Naive B cell (primary cell): ENCODE data around the gene ATP5MC3. TPM values are rescaled to one million over a fixed set of nuclear protein-coding genes. Genes with fewer than 3 reads are reported as not detected.

Source experiments
- ATAC-seq, 2 donors: fragments of 150-1000 bp; cut with Tn5 transposase; 2 replicates each; pipeline ENCODE4 v1.10.0; 2021; ENCODE audit warnings: low read depth in 2 of 2, mild to moderate bottlenecking in 2 of 2, moderate library complexity in 2 of 2
- DNase-seq: peaks from one replicate; pipeline ENCODE4 v3.0.0; 2022
- H3K27ac Mint-ChIP-seq, 6 donors: one replicate each; pipeline ENCODE4 v1.8.0; 2020 to 2022; ENCODE audit warnings: mild to moderate bottlenecking in 6 of 6, mixed read lengths in 6 of 6, moderate library complexity in 5 of 6, inconsistent platforms in 2 of 6
- H3K27me3 Mint-ChIP-seq, 3 donors: one replicate each; pipeline ENCODE4 v1.8.0; 2021 to 2022; ENCODE audit warnings: mixed read lengths in 3 of 3, mild to moderate bottlenecking in 1 of 3
- H3K36me3 Mint-ChIP-seq, 2 donors: one replicate each; pipeline ENCODE4 v1.8.0; 2020 to 2022; ENCODE audit warnings: mixed read lengths in 2 of 2, inconsistent platforms in 1 of 2, mild to moderate bottlenecking in 1 of 2
- H3K4me1 Mint-ChIP-seq, 3 donors: one replicate each; pipeline ENCODE4 v1.8.0; 2020 to 2022; ENCODE audit warnings: mixed read lengths in 3 of 3, inconsistent platforms in 1 of 3, mild to moderate bottlenecking in 1 of 3, moderate library complexity in 1 of 3
- H3K4me3 Mint-ChIP-seq, 8 donors: one replicate each; pipeline ENCODE4 v1.8.0; 2020 to 2022; ENCODE audit warnings: mild to moderate bottlenecking in 8 of 8, mixed read lengths in 8 of 8, moderate library complexity in 8 of 8, inconsistent platforms in 2 of 8
- H3K9me3 Mint-ChIP-seq, 7 donors: one replicate each; pipeline ENCODE4 v1.8.0; 2020 to 2022; ENCODE audit warnings: mixed read lengths in 7 of 7, mild to moderate bottlenecking in 5 of 7, inconsistent platforms in 2 of 7, moderate library complexity in 1 of 7
- polyA plus RNA-seq, 6 donors: library from polyadenylated mRNA; unstranded; fragments of 300-500 nt; fragmentation: Illumina TruSeq; gene quantifications; one replicate each; pipeline ENCODE4 v1.2.3, GENCODE V29; 2021; ENCODE audit warnings: low read depth in 6 of 6

ATP5MC3 gene
- polyA plus RNA-seq, 6 donors from 2014 or later = 240 to 369 (median 311) TPM

DNA sequence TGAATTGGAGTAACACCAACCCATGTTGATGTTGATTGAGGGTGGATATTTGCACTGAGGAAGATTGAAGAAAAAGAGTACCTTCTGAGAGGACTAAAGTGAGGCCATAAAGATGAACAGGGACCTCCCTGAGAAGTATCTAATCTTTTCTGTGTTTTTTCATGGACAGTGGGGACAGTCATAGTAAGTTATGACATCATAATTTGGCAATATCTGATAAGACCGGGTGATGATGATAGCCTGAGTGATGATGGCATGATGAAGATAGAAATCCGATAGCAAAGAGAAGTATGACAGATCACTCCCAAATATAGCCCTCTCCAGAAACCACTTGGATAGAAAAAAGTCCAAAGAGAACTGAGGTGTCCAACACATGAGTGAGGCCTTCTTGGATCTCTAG, 2.2 kb upstream of the ATP5MC3 start:
- Mint-ChIP-seq H3K27me3 (peaks cover 7 to 14% (median 14%) of the 10 kb centered on the region in 3 donors), H3K4me3 (peak overlapping the region in 1 of 8 donors; percentile 58), H3K27ac (no peak overlapping the region), H3K36me3 (peaks cover 8 to 9% of the 10 kb centered on the region in 2 donors), H3K4me1 (peaks cover 17 to 24% (median 18%) of the 10 kb centered on the region in 3 donors), H3K9me3 (peaks cover 0 to 4% (median 0%) of the 10 kb centered on the region in 7 donors)
- ATAC-seq (no peak), DNase-seq (no peak)

DNA sequence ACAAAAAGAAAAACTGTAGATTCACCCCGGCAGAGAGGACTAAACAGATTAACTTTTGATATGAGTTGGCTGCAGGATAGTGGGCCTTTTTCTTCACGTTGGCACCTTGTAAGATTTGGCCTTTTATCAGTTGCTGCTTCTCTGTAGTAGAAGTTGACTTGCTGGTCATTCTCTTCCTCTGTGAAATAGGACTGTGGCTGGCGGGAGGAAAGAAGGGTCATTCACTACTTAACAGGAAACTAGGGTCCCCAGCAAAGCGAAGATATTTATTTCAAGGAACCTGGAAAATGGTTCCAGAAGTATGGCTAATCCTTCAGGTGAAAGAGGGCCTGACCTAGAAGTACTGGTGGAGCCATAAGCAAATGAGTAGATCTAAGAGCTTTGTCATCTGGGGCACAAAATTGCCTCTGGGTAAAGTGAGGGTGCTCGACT, 383 bp upstream of the ATP5MC3 start:
- Mint-ChIP-seq H3K36me3 (peaks cover 8 to 9% of the 10 kb centered on the region in 2 donors), H3K4me3 (peak overlapping the region; percentile 77 to 97 (median 94)), H3K27ac (peak overlapping the region; percentile 50 to 96 (median 84)), H3K27me3 (peaks cover 0 to 9% (median 9%) of the 10 kb centered on the region in 3 donors), H3K4me1 (peaks cover 17 to 24% (median 18%) of the 10 kb centered on the region in 3 donors), H3K9me3 (peaks cover 0 to 4% (median 0%) of the 10 kb centered on the region in 7 donors)
- DNase-seq = no peak
- no peak for ATAC-seq

DNA sequence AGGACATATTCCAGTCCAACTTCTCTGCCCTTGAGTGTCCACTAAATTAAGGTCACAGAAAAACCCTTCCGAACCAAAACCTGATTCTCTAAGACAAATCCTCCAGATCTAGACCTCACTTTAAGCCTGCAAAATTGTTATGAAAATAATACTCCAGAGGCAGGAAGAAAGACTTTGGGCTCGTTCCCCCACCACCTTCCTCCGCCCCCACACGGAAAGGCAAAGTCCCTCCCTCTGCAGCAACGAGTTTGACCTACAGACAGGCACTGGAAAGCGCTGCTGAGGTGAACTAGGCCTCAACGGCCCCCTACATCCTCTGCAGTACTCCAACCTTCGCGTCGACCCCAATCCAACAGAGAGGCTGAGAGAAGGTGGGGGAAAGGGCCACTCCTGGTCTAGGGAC, 808 bp downstream of the ATP5MC3 start:
- H3K36me3 Mint-ChIP-seq = peaks cover 9 to 11% of the 10 kb centered on the region in 2 donors
- H3K9me3 Mint-ChIP-seq = peaks cover 0 to 4% (median 0%) of the 10 kb centered on the region in 7 donors
- H3K4me3 Mint-ChIP-seq = peak overlapping the region; percentile 77 to 97 (median 94)
- DNase-seq = no peak
- H3K27me3 Mint-ChIP-seq = peaks cover 0 to 9% (median 9%) of the 10 kb centered on the region in 3 donors
- ATAC-seq = peak; percentile 30 to 33
- H3K4me1 Mint-ChIP-seq = peaks cover 20 to 24% (median 23%) of the 10 kb centered on the region in 3 donors
- H3K27ac Mint-ChIP-seq = peak overlapping the region; percentile 83 to 97 (median 92)

DNA sequence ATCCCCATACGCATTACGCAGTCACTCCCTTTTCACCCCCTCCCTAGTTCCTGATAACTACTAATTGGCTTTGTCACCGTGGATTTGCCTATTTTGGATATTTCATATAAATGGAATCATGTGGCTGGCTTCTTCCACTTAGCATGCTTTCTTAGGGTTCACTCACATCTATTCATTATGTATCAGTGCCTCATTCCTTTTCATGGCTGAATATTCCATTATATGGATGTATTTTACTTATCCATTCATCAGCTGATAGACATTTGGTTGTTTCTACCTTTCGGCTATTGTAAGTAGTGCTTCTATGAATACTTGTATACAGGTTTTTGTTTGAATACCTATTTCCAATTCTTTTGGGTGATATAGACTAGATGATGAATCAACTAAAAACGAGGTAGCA, 4.9 kb downstream of the ATP5MC3 start:
- no peak overlapping the region for H3K27ac Mint-ChIP-seq
- no peak for ATAC-seq
- peaks cover 18 to 26% (median 25%) of the 10 kb centered on the region in 3 donors for H3K4me1 Mint-ChIP-seq
- DNase-seq = no peak
- H3K4me3 Mint-ChIP-seq = no peak overlapping the region
- no peaks in the 10 kb centered on the region for H3K27me3 Mint-ChIP-seq
- peaks cover 10 to 13% of the 10 kb centered on the region in 2 donors for H3K36me3 Mint-ChIP-seq
- H3K9me3 Mint-ChIP-seq = peaks cover 0 to 2% (median 0%) of the 10 kb centered on the region in 7 donors

DNA sequence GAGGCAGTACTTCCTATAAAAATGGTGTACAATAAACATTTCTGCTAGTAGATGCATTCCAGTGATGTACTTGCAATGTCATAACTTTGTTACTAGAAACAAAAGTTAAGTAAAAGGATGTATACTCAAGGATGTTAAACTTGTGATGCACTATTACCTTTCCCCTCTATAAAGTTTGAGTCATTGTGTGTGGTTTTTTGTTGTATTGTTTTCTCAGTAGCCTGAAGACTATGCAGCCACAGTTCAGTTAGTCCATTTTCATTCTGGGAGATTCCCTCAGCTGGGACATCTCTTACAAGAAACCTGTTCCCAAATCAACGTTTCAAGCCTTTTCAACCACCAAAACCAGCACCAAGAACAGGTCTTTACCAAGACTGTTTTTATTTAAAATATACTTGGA, 5.6 kb downstream of the ATP5MC3 start:
- ATAC-seq (no peak), DNase-seq (no peak)
- Mint-ChIP-seq H3K4me3 (no peak overlapping the region), H3K27me3 (no peaks in the 10 kb centered on the region), H3K9me3 (no peaks in the 10 kb centered on the region), H3K27ac (no peak overlapping the region), H3K4me1 (peaks cover 16 to 24% (median 23%) of the 10 kb centered on the region in 3 donors), H3K36me3 (peaks cover 8 to 9% of the 10 kb centered on the region in 2 donors)

DNA sequence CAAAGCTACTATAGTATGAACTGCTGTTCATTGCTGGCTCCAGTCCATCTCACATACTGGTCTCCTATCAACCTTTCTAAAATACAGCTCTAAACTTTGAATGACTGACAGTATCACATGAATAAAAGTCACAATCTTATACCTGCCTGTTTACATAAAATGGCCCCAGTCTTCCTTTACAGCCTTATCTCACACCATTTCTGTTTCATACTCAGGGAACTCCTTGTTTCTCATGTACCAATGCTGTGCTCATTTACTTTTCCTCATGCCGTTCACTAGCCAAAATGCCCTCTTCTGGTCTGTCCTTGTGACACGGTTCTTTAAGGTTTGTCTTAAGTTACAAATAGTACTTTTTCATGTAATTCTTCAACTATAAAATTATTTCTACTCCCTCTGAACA, 6.2 kb downstream of the ATP5MC3 start:
- Mint-ChIP-seq H3K27me3 (no peaks in the 10 kb centered on the region), H3K9me3 (no peaks in the 10 kb centered on the region), H3K4me1 (peaks cover 16 to 23% (median 22%) of the 10 kb centered on the region in 3 donors), H3K27ac (no peak overlapping the region), H3K4me3 (peak overlapping the region in 1 of 8 donors; percentile 5), H3K36me3 (peaks cover 5 to 9% of the 10 kb centered on the region in 2 donors)
- no peak for ATAC-seq
- no peak for DNase-seq

DNA sequence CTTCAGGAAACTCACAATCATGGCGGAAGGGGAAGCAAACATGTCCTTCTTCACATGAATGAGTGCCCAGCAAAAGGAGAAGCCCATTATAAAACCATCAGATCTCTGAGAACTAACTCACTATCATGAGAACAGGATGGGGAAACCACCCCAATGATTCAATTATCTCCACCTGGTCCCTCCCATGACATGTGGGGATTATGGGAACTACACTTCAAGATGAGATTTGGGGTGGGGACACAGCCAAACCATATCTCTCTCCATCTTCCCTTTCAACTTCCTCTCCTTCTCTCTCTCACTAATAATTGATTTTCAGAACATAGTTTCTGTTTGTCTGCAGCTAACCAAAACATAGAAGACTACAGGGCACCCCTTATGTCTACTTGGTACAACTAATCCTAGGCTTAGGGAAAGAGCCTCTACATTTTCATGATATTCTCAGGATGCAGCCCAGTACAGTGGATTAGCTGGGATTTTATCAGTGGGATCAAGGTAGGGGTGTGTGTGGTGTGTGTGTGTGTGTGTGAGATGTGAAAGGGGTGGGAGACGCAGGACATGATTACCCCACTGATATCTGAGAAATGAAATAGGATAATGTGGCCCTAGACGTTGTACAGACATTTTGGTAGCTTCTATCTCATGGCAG, 10.7 kb downstream of the ATP5MC3 start:
- Mint-ChIP-seq H3K4me1 (peaks cover 26 to 34% (median 29%) of the 10 kb centered on the region in 3 donors), H3K36me3 (peaks cover 5 to 8% of the 10 kb centered on the region in 2 donors), H3K9me3 (no peaks in the 10 kb centered on the region), H3K4me3 (peak overlapping the region in 2 of 8 donors; percentile 36 to 77), H3K27me3 (no peaks in the 10 kb centered on the region), H3K27ac (peak overlapping the region in 2 of 6 donors; percentile 45 to 72)
- peak; percentile 18 for DNase-seq
- no peak for ATAC-seq

DNA sequence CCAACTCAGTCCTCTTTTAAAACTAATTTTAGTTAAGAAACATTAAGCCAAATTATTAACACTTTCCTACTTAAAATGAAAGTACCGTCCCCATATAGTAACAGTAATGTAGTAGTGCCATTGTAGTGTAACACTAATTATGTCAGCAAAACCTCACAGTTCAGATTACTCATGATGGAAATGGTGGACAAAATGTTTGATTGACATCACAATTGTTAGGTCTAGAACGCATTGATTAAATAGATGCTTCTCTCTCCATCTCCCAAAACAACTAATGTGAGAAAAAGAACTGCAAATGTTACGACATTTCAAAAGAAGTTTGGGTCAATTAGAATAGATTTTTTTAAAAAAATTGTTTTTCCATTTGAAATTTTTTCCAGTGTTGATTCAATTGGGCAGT, 12.3 kb downstream of the ATP5MC3 start:
- H3K27ac Mint-ChIP-seq = no peak overlapping the region
- no peaks in the 10 kb centered on the region for H3K36me3 Mint-ChIP-seq
- no peak for ATAC-seq
- DNase-seq = no peak
- peak overlapping the region in 6 of 8 donors; percentile 89 to 99 (median 96) for H3K4me3 Mint-ChIP-seq
- no peaks in the 10 kb centered on the region for H3K9me3 Mint-ChIP-seq
- H3K4me1 Mint-ChIP-seq = peaks cover 22 to 32% (median 30%) of the 10 kb centered on the region in 3 donors
- no peaks in the 10 kb centered on the region for H3K27me3 Mint-ChIP-seq

DNA sequence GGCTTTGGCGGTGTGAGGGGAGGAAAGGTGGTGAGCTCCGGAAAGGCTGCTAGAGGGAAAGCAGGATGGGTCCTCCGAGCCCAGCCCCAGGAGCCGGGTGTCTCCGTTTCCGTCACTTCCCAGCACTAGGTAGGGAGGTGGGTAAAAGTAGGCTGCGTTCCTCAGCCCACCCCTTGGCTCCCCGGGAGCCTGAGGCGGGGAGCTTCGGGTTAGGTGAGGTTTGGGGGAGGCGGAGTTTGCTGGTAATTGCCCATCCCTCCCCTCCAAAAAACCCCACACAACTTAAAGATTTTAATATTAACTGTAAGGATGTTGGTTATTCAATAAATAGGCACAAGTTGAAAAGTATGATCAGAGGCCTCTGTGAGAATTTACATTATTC, 13.0 kb downstream of the ATP5MC3 start:
- ATAC-seq = peak; percentile 16 to 17
- H3K4me1 Mint-ChIP-seq = peaks cover 22 to 31% (median 30%) of the 10 kb centered on the region in 3 donors

DNA sequence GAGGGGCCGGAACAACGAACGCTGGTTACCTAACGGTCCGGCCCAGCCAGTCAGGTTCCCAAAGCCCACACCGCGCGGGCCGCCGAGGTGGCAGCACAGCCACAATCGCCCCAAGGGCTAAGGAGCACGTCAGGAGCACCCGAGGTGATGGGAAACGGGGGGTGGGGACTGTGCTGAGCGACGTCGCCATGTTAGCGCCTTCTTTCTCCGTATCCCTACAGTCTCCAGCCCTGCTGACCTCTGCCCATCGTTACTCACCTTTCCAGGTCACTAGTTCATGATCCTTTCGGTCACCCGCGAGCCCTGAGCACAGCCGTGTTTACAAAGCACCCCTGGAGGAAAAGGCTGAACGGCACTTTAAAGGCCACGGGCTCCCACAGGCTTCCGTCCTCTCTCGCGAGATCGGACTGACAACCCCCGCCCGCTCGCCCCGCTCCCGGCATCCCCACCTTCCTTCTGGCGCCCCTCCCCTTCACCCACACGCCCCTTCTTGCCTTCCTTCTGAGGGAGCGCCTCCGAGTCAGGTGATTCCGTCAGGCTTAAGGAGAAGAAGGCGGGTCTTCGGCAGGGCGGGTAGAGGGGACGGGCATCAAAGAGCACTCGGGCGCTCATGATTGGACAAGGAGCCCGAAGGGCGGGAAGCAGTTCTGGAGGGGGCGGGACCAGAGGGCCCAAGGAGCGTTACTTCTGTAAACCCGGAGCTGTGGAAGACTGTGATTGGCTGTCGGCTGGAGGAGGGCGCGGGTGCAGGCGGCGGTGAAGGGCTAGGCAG, 13.5 kb downstream of the ATP5MC3 start, which contains the start of gene ATF2:
ATF2 (minus strand) TSS at position 412 of the 772 bp plus-strand sequence. CDS start 31,760 bp downstream, outside the sequence.
- H3K4me3 Mint-ChIP-seq = peak within 1 kb of the TSS; percentile 89 to 100 (median 96)
- ATAC-seq (peak; percentile 87 to 88), DNase-seq (peak; percentile 98)
- H3K27ac Mint-ChIP-seq = peak within 1 kb of the TSS; percentile 94 to 99 (median 96)
- no peaks in the 10 kb centered on the region for H3K36me3 Mint-ChIP-seq
- H3K9me3 Mint-ChIP-seq = no peaks in the 10 kb centered on the region
- no peaks in the 10 kb centered on the region for H3K27me3 Mint-ChIP-seq
- peaks cover 22 to 34% (median 26%) of the 10 kb centered on the region in 3 donors for H3K4me1 Mint-ChIP-seq

More for the DNA sequence above, 13.0 kb downstream of the ATP5MC3 start:
- Mint-ChIP-seq H3K27me3 (no peaks in the 10 kb centered on the region), H3K9me3 (no peaks in the 10 kb centered on the region), H3K36me3 (no peaks in the 10 kb centered on the region), H3K27ac (peak overlapping the region; percentile 94 to 99 (median 96)), H3K4me3 (peak overlapping the region; percentile 89 to 100 (median 96))
- DNase-seq = no peak

DNA sequence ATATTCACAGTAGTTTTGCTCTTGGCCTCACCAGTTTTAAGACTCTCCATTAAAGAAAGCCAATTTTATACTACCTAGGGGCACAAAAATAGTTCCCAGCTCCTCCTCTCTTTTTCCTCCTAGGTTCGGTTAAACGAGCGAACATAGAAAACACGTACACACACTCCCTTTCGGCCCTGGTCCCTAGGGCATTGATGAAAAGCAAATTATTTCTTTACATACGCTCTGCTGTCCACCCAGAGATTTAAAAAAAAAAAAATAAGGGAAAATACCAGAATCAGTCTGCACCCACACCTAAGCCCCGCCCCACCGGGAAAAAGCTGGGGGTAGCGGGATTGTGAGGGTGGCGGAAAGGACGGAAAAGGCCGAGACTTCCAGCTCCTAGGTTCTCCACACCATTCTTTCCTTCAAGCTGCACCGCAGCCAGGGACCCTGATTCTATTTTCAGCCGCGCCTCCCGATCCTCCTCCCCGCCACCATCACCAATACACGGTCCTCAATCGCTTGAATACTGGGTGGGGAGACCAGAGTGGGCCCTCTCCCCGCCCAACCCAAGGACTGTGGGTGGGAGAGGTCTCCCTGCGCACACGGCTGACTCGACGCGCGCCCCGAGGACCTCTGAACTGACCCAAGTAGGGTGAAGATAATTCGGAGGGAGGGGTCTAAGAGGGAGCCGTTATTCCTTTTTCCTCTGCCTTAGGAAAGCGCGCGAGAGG, 14.3 kb downstream of the ATP5MC3 start:
- no peak for DNase-seq
- Mint-ChIP-seq H3K9me3 (no peaks in the 10 kb centered on the region), H3K36me3 (no peaks in the 10 kb centered on the region), H3K4me3 (peak overlapping the region; percentile 89 to 100 (median 96)), H3K27me3 (no peaks in the 10 kb centered on the region), H3K27ac (peak overlapping the region; percentile 94 to 99 (median 96)), H3K4me1 (peaks cover 22 to 39% (median 23%) of the 10 kb centered on the region in 3 donors)
- ATAC-seq = no peak

DNA sequence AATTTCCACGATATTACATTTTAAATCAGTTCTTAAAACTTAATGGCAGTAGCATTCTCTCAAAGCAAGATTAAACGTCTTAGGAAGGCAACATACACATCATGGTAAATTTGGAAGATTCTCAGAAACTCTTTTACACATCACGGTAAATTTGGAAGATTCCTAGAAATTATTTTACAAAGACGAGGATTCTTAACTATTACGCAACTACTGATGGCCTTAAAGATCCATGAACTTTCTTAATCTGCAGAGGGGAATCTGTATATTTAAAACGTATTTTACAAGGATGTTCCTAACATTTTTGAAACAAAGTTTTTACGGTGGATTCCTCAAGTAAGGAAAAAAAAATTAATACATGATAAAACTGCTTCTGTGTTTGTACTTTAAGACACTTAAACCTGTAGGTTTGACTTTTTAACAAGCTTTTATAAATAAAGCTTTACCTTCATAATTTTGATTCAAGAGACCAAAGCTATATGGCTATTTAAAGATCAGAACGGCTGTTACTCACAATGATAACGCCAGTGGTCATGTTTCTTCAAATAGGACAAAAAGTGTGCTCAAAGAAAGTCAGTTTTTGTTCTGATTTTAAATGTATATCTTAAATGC, 15.2 kb downstream of the ATP5MC3 start:
- H3K27ac Mint-ChIP-seq = no peak overlapping the region
- ATAC-seq (no peak), DNase-seq (no peak)
- H3K36me3 Mint-ChIP-seq = no peaks in the 10 kb centered on the region
- H3K27me3 Mint-ChIP-seq = no peaks in the 10 kb centered on the region
- peaks cover 23 to 48% (median 29%) of the 10 kb centered on the region in 3 donors for H3K4me1 Mint-ChIP-seq
- peak overlapping the region in 6 of 8 donors; percentile 42 to 99 (median 90) for H3K4me3 Mint-ChIP-seq
- no peaks in the 10 kb centered on the region for H3K9me3 Mint-ChIP-seq
